Neuronal stem cell (in vitro differentiated cells): ENCODE data around the gene SSR3.

Experiments
- DNase-seq: peaks from one replicate; pipeline ENCODE4 v3.0.0-alpha.2; 2013; ENCODE audit warnings: low spot score
- H2AFZ ChIP-seq: one replicate; pipeline ENCODE4 v1.6.1; 2013; ENCODE audit warnings: mild to moderate bottlenecking, low read length, inconsistent platforms
- H2AK5ac ChIP-seq: 2 replicates; pipeline ENCODE4 v1.6.1; 2013; ENCODE audit warnings: low read depth, mild to moderate bottlenecking, inconsistent platforms, low read length, moderate library complexity, mixed read lengths
- H2BK120ac ChIP-seq: 2 replicates; pipeline ENCODE4 v1.6.1; 2013; ENCODE audit warnings: low read depth, mild to moderate bottlenecking, inconsistent platforms, low read length, moderate library complexity, mixed read lengths
- H2BK12ac ChIP-seq: one replicate; pipeline ENCODE4 v1.6.1; 2013; ENCODE audit warnings: low read length, inconsistent platforms
- H2BK15ac ChIP-seq: 2 replicates; pipeline ENCODE4 v1.6.1; 2013; ENCODE audit warnings: mild to moderate bottlenecking, low read length, inconsistent platforms, mixed read lengths
- H2BK5ac ChIP-seq: one replicate; pipeline ENCODE4 v1.6.1; 2013; ENCODE audit warnings: inconsistent platforms, mild to moderate bottlenecking, low read length, moderate library complexity
- H3K14ac ChIP-seq: one replicate; pipeline ENCODE4 v1.6.1; 2013; ENCODE audit warnings: low read length, inconsistent platforms
- H3K18ac ChIP-seq: 2 replicates; pipeline ENCODE4 v1.6.1; 2013; ENCODE audit warnings: low read length, inconsistent platforms
- H3K23ac ChIP-seq: 2 replicates; pipeline ENCODE4 v1.6.1; 2013; ENCODE audit warnings: low read depth, mild to moderate bottlenecking, mixed read lengths, low read length, inconsistent platforms; ENCODE audit not compliant: poor library complexity
- H3K27ac ChIP-seq: replicated peaks from 3 replicates; pipeline ENCODE4 v1.5.1; 2013; ENCODE audit warnings: low read length, inconsistent platforms
- H3K27me3 ChIP-seq, 3 experiments: 2 replicates each; pipeline ENCODE4 v1.6.1; 2013; ENCODE audit warnings: low read length in 3 of 3, mild to moderate bottlenecking in 2 of 3, inconsistent platforms in 1 of 3, low read depth in 1 of 3, mixed read lengths in 1 of 3, moderate library complexity in 1 of 3; ENCODE audit not compliant: control insufficient read depth in 3 of 3, insufficient read depth in 3 of 3
- H3K36me3 ChIP-seq, 2 donors: replicated peaks in 1 of 2; 2 replicates each; pipeline ENCODE4 v1.6.1; 2013; ENCODE audit warnings: low read length in 2 of 2; ENCODE audit not compliant: control insufficient read depth in 2 of 2, insufficient read depth in 2 of 2
- H3K4ac ChIP-seq: 2 replicates; pipeline ENCODE4 v1.6.1; 2013; ENCODE audit warnings: inconsistent platforms, mild to moderate bottlenecking, low read length, moderate library complexity
- H3K4me1 ChIP-seq, 2 donors: 1 replicate in 1 of 2; 2 replicates in 1 of 2; pipeline ENCODE4 v1.6.1; 2013; ENCODE audit warnings: low read length in 2 of 2, low read depth in 1 of 2; ENCODE audit not compliant: control insufficient read depth in 2 of 2, insufficient read depth in 1 of 2
- H3K4me2 ChIP-seq: one replicate; pipeline ENCODE4 v1.6.1; 2013; ENCODE audit warnings: mild to moderate bottlenecking, low read length, inconsistent platforms; ENCODE audit not compliant: insufficient read depth, poor library complexity, severe bottlenecking
- H3K4me3 ChIP-seq, 2 donors: 2 replicates each; pipeline ENCODE4 v1.5.1; 2013; ENCODE audit warnings: low read length in 2 of 2, mild to moderate bottlenecking in 2 of 2, inconsistent platforms in 1 of 2, moderate library complexity in 1 of 2
- H3K79me1 ChIP-seq: one replicate; pipeline ENCODE4 v1.6.1; 2013; ENCODE audit warnings: low read depth, mild to moderate bottlenecking, inconsistent platforms, low read length, moderate library complexity
- H3K9ac ChIP-seq: one replicate; pipeline ENCODE4 v1.6.1; 2013; ENCODE audit warnings: mild to moderate bottlenecking, low read depth, low read length, inconsistent platforms; ENCODE audit not compliant: poor library complexity
- H3K9me3 ChIP-seq, 2 donors: replicated peaks in 1 of 2; 2 replicates each; pipeline versions ENCODE3 to v1.6.1; 2013; ENCODE audit warnings: low read length in 2 of 2, mild to moderate bottlenecking in 2 of 2, inconsistent platforms in 1 of 2, low read depth in 1 of 2, mixed read lengths in 1 of 2, moderate library complexity in 1 of 2; ENCODE audit not compliant: control insufficient read depth in 2 of 2, insufficient read depth in 1 of 2
- H4K8ac ChIP-seq: one replicate; pipeline ENCODE4 v1.6.1; 2013; ENCODE audit warnings: low read depth, mild to moderate bottlenecking, inconsistent platforms, low read length, moderate library complexity
- H4K91ac ChIP-seq: one replicate; pipeline ENCODE4 v1.6.1; 2013; ENCODE audit warnings: low read length, low read depth, mild to moderate bottlenecking, inconsistent platforms; ENCODE audit not compliant: poor library complexity
- WGBS, 2 donors: extraction: QIAGEN DNeasy Blood & Tissue Kit; methylation state at CpG; one replicate each; pipeline ENCODE4 v1.1.7; 2013; ENCODE audit warnings: missing lambda C conversion rate in 2 of 2, mixed read lengths in 1 of 2; ENCODE audit not compliant: insufficient read length in 2 of 2, insufficient replicate concordance in 1 of 2; ENCODE audit errors: extremely low coverage in 2 of 2; 5-methylcytosine and 5-hydroxymethylcytosine counted together

SSR3 gene

GRCh38 chr3:156539051-156539450 is 15.9 kb downstream of the SSR3 start:
- Histone ChIP-seq H3K9me3 (no peaks in the 10 kb centered on the region), H3K79me1 (no peaks in the 10 kb centered on the region), H2AK5ac (no peak overlapping the region), H3K14ac (no peak overlapping the region), H2AFZ (no peak overlapping the region), H3K36me3 (peaks cover 10 to 43% of the 10 kb centered on the region in 2 donors), H3K9ac (no peak overlapping the region), H3K23ac (no peak overlapping the region), H2BK12ac (no peak overlapping the region), H3K4me3 (no peak overlapping the region), H3K4me2 (no peak overlapping the region), H4K8ac (no peak overlapping the region), H2BK5ac (no peak overlapping the region), H3K27ac (no peak overlapping the region), H3K4ac (no peak overlapping the region), H3K27me3 (peaks cover 0 to 1% (median 0%) of the 10 kb centered on the region in 3 experiments), H2BK15ac (no peak overlapping the region), H3K18ac (no peak overlapping the region), H3K4me1 (peaks cover 2 to 4% of the 10 kb centered on the region in 2 donors), H4K91ac (no peak overlapping the region), H2BK120ac (no peak overlapping the region)
- no peak for DNase-seq
- no CpG with 5 or more reads among the region's 2 CpGs for WGBS, 2 donors

GRCh38 chr3:156536524-156537316 is 18.2 kb downstream of the SSR3 start:
- H3K9me3 ChIP-seq, result no peaks in the 10 kb centered on the region
- no peak overlapping the region for H3K27ac ChIP-seq
- no peak overlapping the region for H4K8ac ChIP-seq
- H3K36me3 ChIP-seq, result peaks cover 5 to 19% of the 10 kb centered on the region in 2 donors
- H2AFZ ChIP-seq, result no peak overlapping the region
- H3K4ac ChIP-seq, result no peak overlapping the region
- peaks cover 0 to 1% (median 0%) of the 10 kb centered on the region in 3 experiments for H3K27me3 ChIP-seq
- no peak overlapping the region for H2AK5ac ChIP-seq
- no peak overlapping the region for H2BK15ac ChIP-seq
- no peaks in the 10 kb centered on the region for H3K79me1 ChIP-seq
- no peak overlapping the region for H3K4me3 ChIP-seq
- no peak overlapping the region for H3K14ac ChIP-seq
- DNase-seq, result no peak
- peaks cover 0 to 2% of the 10 kb centered on the region in 2 donors for H3K4me1 ChIP-seq
- H2BK120ac ChIP-seq, result no peak overlapping the region
- no peak overlapping the region for H3K4me2 ChIP-seq
- no peak overlapping the region for H3K18ac ChIP-seq
- no peak overlapping the region for H3K9ac ChIP-seq
- H2BK5ac ChIP-seq, result no peak overlapping the region
- no peak overlapping the region for H3K23ac ChIP-seq
- H4K91ac ChIP-seq, result no peak overlapping the region
- WGBS, 2 donors, result no CpG with 5 or more reads among the region's 6 CpGs
- H2BK12ac ChIP-seq, result no peak overlapping the region

GRCh38 chr3:156535798-156536197 is 19.1 kb downstream of the SSR3 start:
- Histone ChIP-seq H2BK15ac (no peak overlapping the region), H4K91ac (no peak overlapping the region), H3K4me1 (peaks cover 5 to 8% of the 10 kb centered on the region in 2 donors), H3K27me3 (peaks cover 0 to 1% (median 0%) of the 10 kb centered on the region in 3 experiments), H2BK5ac (no peak overlapping the region), H3K9me3 (no peaks in the 10 kb centered on the region), H2AFZ (no peak overlapping the region), H3K9ac (no peak overlapping the region), H3K4ac (no peak overlapping the region), H3K23ac (no peak overlapping the region), H3K4me3 (no peak overlapping the region), H3K14ac (no peak overlapping the region), H2AK5ac (no peak overlapping the region), H3K4me2 (no peak overlapping the region), H3K27ac (no peak overlapping the region), H3K79me1 (no peaks in the 10 kb centered on the region), H2BK120ac (no peak overlapping the region), H4K8ac (no peak overlapping the region), H2BK12ac (no peak overlapping the region), H3K36me3 (peaks cover 5 to 11% of the 10 kb centered on the region in 2 donors), H3K18ac (no peak overlapping the region)
- DNase-seq, result no peak
- no CpG with 5 or more reads among the region's 2 CpGs for whole genome bisulfite sequencing, 2 donors

- H2BK12ac ChIP-seq, result no peak overlapping the region
- WGBS, 2 donors, result no CpG with 5 or more reads among the region's 4 CpGs
- H3K23ac ChIP-seq, result no peak overlapping the region
- no peak overlapping the region for H2AK5ac ChIP-seq
- H2BK120ac ChIP-seq, result no peak overlapping the region
- H3K9me3 ChIP-seq, result no peaks in the 10 kb centered on the region
- no peaks in the 10 kb centered on the region for H3K79me1 ChIP-seq
- peaks cover 7 to 10% of the 10 kb centered on the region in 2 donors for H3K4me1 ChIP-seq
- no peak overlapping the region for H3K27ac ChIP-seq
- no peak overlapping the region for H2BK15ac ChIP-seq
- H3K4me3 ChIP-seq, result no peak overlapping the region
- no peak overlapping the region for H3K9ac ChIP-seq
- no peak overlapping the region for H3K14ac ChIP-seq
- H3K18ac ChIP-seq, result no peak overlapping the region
- no peak for DNase-seq
- no peak overlapping the region for H4K8ac ChIP-seq
- no peak overlapping the region for H3K4me2 ChIP-seq
- peaks cover 5 to 7% of the 10 kb centered on the region in 2 donors for H3K36me3 ChIP-seq
- H4K91ac ChIP-seq, result no peak overlapping the region
- H3K27me3 ChIP-seq, result peaks cover 0 to 1% (median 0%) of the 10 kb centered on the region in 3 experiments
- no peak overlapping the region for H3K4ac ChIP-seq
- peak overlapping the region; percentile 44 for H2AFZ ChIP-seq
- no peak overlapping the region for H2BK5ac ChIP-seq
Measured at GRCh38 chr3:156535162-156535627, 19.7 kb downstream of the SSR3 start.
